A673 (cell line): Measurements from ENCODE around the gene EFCAB11.

Experiments used
- CTCF ChIP-seq: fragments of 300-800, 200-600 bp; sonication (generic); conservative IDR thresholded peaks from 2 replicates; pipeline ENCODE4 v1.5.1; 2017; ENCODE audit warnings: low read depth, mild to moderate bottlenecking, antibody characterized with exemption, low read length, moderate library complexity, mixed read lengths
- EZH2 ChIP-seq: fragments of 200-600 bp; sonication (generic); IDR thresholded peaks from 2 replicates; pipeline ENCODE4 v1.6.1; 2017; ENCODE audit warnings: borderline replicate concordance, low read depth, mild to moderate bottlenecking, mixed read lengths, antibody characterized with exemption, low read length; ENCODE audit not compliant: poor library complexity, severe bottlenecking

GRCh38 chr14:89814126-89814525 is 140.4 kb downstream of the EFCAB11 start:
- no peak for TF ChIP-seq CTCF
- TF ChIP-seq EZH2: no peak
